Mesodermal cell (in vitro differentiated cells): ENCODE data around the gene CIAPIN1.

Source experiments
- H3K27ac ChIP-seq: 2 replicates; pipeline ENCODE4 v1.7.0; 2013; ENCODE audit warnings: mild to moderate bottlenecking, low read depth, low read length, moderate library complexity; ENCODE audit not compliant: severe bottlenecking
- H3K36me3 ChIP-seq: 2 replicates; pipeline ENCODE4 v1.7.1; 2013; ENCODE audit warnings: mild to moderate bottlenecking, low read length, moderate library complexity; ENCODE audit not compliant: control insufficient read depth, insufficient read depth
- H3K4me1 ChIP-seq: one replicate; pipeline ENCODE4 v1.7.1; 2013; ENCODE audit warnings: mild to moderate bottlenecking, low read length; ENCODE audit not compliant: insufficient read depth, control insufficient read depth, poor library complexity, severe bottlenecking
- H3K4me3 ChIP-seq: 2 replicates; pipeline ENCODE4 v1.7.0; 2013; ENCODE audit warnings: low read length, control low read depth, mild to moderate bottlenecking; ENCODE audit not compliant: insufficient read depth, poor library complexity, severe bottlenecking; ENCODE audit errors: extremely low read depth
- H3K9me3 ChIP-seq: 2 replicates; pipeline ENCODE4 v1.7.1; 2013; ENCODE audit warnings: mild to moderate bottlenecking, low read length, moderate library complexity; ENCODE audit not compliant: control insufficient read depth
- WGBS, 2 experiments: methylation state at CpG; one replicate each; pipeline ENCODE4 v1.1.5; 2013; ENCODE audit warnings: missing lambda C conversion rate in 2 of 2; ENCODE audit not compliant: insufficient coverage in 2 of 2; 5-methylcytosine and 5-hydroxymethylcytosine counted together

The CIAPIN1 gene

DNA sequence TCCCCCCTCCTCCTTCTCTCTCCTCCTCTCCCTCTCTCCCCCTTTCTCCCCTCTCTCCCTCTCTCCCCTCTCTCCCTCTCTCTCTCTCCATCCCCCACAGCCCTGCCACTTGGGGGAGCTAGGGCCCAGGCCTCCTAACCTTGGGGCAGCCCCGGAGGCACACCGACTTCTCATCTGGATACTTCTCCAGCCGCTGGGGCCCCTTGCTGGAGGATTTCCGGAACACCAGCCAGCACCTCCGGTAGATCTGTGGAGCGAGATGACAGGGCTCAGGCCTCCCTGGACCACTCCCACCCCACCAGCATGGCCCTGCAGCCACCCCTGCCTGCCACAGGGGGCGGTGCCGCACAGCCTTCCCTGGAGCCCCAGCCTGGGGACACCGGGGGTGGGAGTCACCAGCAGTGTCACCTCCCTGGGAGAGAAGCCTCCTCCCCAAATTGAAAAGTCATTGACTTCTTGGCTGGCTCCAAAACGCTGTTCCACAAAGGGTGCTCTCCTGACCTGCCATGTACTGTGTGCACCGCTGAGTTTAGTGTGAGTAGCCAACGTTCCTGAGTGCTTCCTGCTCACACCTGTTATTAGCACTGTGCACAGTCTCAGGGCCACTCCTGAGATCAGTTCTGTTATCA lies 28.6 kb upstream of the CIAPIN1 start:
- Histone ChIP-seq H3K4me3 (peak overlapping the region; percentile 53), H3K36me3 (peaks cover 96% of the 10 kb centered on the region), H3K4me1 (peaks cover 28% of the 10 kb centered on the region), H3K9me3 (no peaks in the 10 kb centered on the region), H3K27ac (peak overlapping the region; percentile 60)
- WGBS, 2 experiments = 15 to 16% methylated on average over 8 to 12 of the region's 12 CpGs

DNA sequence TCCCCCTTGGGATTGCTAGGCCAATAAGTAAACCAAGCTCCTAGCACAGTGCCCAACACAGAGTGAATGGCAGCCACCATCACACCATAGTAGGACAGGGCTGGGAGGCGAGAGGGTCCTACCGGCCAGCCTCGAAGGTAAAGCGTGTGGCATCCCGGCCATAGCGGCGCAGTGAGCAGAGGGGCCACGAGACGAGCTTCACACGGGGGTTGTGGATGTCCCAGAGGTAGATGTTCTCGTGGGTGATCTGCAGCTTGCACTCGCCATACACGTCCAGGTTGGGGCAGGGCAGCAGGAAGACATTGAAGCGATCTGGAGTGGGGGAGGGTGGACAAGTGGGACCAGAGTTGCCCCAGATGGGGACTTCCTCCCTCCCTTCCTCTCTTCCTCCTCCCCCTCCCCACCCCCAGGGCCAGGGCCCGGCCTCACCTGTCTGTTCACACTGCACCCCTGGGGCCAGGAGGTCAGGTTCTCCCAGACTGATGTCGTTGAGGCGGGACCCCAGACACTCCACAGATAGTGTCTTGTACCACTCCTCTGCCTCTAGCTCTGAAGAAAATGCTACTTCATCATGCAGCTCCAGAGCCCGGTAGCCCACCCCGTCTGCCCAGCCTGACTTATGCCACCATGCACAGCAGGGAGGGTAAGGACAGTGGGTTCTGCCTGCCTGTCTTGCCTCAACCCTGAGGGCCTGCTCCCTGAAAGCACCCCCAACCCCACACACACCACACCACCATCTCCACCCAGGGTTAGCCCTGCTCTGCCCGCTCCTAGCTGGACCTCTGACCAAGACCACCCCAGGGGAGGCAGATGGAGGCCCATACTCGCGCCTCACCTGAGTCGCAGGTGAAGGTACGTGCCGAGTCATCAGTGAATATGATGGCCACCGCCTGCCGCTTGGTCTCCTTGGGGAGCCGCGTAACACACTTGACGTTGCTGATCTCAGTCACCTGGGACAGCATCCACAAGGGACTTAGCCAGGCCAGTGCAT lies 27.8 kb upstream of the CIAPIN1 start:
- WGBS, 2 experiments = 94 to 96% methylated on average over 17 to 26 of the region's 30 CpGs
- Histone ChIP-seq H3K4me1 (peaks cover 23% of the 10 kb centered on the region), H3K36me3 (peaks cover 98% of the 10 kb centered on the region), H3K9me3 (no peaks in the 10 kb centered on the region), H3K27ac (peak overlapping the region; percentile 60), H3K4me3 (no peak overlapping the region)

DNA sequence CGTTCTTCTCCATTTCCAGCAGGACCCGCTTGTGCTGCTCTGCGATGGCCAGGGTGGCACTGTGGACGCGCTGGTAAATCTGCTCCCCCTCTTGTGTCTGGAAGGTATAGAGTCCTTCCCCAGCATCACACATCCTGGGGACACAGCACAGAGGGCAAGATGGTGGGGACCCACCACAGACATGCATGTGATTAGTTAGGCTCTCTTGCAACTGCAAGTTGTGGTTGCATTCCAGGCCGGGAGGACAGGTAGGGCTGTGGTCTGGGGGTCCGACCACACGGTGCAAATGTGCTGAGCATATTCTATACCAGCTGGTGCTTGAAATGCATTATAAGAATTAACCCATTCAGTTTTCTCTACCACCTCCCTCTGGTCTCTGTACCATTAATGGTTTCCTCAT lies 26.7 kb upstream of the CIAPIN1 start:
- no peaks in the 10 kb centered on the region for H3K9me3 ChIP-seq
- peak overlapping the region; percentile 46 for H3K27ac ChIP-seq
- peaks cover 98% of the 10 kb centered on the region for H3K36me3 ChIP-seq
- no peak overlapping the region for H3K4me3 ChIP-seq
- WGBS, 2 experiments = 94 to 97% methylated on average over 6 of the region's 8 CpGs
- peaks cover 23% of the 10 kb centered on the region for H3K4me1 ChIP-seq

GRCh38 chr16:57473176-57473840 lies 26.1 kb upstream of the CIAPIN1 start:
- Histone ChIP-seq H3K36me3 (peaks cover 98% of the 10 kb centered on the region), H3K4me1 (peaks cover 21% of the 10 kb centered on the region), H3K27ac (peak overlapping the region; percentile 46), H3K4me3 (no peak overlapping the region), H3K9me3 (no peaks in the 10 kb centered on the region)
- WGBS, 2 experiments = 94 to 95% methylated on average over 13 of the region's 14 CpGs

DNA sequence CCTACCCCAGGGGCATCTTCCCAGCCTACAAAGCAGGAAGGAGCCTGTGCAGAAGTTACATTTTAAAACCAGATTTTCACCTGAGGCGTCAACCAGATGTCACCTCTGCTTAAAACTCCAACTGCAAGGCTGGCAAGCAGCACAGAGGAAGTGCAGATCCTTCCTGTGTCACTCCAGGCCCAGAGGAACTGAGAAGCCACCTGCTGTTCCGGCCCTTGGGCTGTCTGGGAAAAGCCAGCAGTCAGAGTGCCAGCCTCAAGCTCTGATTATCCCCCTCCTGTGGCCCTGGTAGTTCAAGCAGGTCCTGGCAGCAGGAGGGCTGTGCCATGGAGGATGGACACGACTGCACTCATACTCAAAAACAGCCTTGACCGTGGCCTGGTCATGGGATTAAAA lies 25.5 kb upstream of the CIAPIN1 start:
- H3K4me1 ChIP-seq = peaks cover 15% of the 10 kb centered on the region
- H3K4me3 ChIP-seq = no peak overlapping the region
- H3K27ac ChIP-seq = peak overlapping the region; percentile 46
- H3K9me3 ChIP-seq = no peaks in the 10 kb centered on the region
- H3K36me3 ChIP-seq = peaks cover 98% of the 10 kb centered on the region
- 86 to 89% methylated on average over 2 of the region's 4 CpGs for WGBS, 2 experiments

DNA sequence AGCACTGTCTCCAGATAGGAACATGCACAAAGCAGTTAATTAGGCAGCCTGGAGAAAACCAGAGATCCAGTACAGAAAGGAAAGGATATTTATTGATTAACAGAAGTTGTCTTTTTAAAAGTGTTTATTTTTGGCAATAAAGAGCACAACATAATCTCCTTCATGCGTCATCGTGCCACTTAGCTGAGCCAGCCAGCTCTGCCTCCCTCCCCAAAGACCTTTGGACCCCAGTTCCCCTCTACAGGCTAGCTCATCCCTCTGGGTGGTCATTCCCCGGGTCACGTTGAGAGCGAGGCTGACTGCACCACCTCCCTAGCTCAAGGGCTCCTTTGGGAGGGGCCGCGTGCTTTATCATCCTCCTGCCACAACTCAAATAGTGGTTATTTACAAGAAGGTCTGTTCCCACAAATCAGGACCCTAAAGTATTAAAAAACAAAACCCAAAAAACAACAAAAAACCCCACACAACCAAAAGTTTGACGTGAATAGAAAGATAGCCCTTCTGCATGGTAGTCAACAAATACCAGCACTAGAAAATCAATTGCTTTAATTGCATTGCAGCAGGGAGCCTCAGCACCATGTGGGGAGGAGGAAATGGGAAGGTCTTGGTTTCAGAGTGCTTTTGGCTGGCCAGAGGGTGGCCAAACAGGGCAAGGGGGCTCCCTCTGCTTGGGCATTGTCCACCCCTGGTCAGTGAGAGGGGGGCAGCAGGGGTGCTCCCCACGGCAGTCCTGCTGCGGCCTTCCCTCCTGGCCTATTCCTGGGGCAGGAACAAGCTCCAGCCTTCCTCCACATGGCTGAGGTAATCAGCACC lies 24.9 kb upstream of the CIAPIN1 start:
- WGBS, 2 experiments = 46 to 67% methylated on average over 1 to 6 of the region's 10 CpGs
- Histone ChIP-seq H3K27ac (peak overlapping the region; percentile 46), H3K4me3 (no peak overlapping the region), H3K4me1 (peaks cover 9% of the 10 kb centered on the region), H3K36me3 (peaks cover 95% of the 10 kb centered on the region), H3K9me3 (no peaks in the 10 kb centered on the region)

DNA sequence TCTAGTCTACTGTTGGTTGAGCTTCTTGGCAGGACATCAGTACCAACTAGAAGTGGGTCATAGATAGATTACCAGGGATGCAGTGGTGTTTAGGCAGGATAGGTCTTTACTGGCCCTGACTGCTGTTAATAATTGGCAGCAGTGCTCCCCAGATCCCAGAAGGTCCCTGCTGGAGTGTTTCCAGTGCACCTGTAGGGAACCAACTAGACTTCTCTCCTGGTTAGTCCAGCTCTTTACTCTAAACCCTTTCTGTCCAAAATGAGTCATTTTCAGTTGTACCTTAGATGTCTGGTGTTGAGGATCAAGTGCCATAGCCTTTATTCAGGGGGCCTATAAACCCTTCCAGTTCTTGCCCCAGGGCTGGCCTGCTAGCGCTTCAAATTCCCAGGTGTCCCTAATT lies 24.0 kb upstream of the CIAPIN1 start:
- H3K4me1 ChIP-seq = peaks cover 10% of the 10 kb centered on the region
- no peaks in the 10 kb centered on the region for H3K9me3 ChIP-seq
- 100% methylated on average over 1 of the region's 1 CpG for WGBS, 2 experiments
- peaks cover 95% of the 10 kb centered on the region for H3K36me3 ChIP-seq
- H3K27ac ChIP-seq = peak overlapping the region; percentile 64
- H3K4me3 ChIP-seq = no peak overlapping the region

DNA sequence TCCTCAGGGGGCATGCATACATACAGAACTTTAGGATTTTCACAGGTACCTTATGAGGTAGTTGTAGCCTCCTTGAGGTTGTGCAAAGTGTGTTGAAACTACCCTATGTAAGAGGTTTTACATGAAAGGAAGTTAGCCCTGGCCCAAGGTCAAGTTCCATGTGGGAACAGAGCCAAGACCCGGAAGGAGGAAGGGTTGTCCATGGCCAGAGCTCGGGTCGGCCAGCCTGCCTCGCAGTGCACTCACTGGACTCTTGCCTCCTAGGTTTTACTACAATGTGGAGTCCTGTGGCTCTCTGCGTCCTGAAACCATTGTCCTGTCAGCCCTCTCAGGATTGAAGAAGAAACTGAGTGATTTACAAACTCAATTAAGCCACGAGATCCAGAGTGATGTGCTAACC lies 23.5 kb upstream of the CIAPIN1 start:
- Histone ChIP-seq H3K36me3 (peaks cover 95% of the 10 kb centered on the region), H3K4me1 (peaks cover 7% of the 10 kb centered on the region), H3K9me3 (no peaks in the 10 kb centered on the region), H3K27ac (peak overlapping the region; percentile 64), H3K4me3 (no peak overlapping the region)
- 96 to 98% methylated on average over 6 of the region's 6 CpGs for WGBS, 2 experiments

GRCh38 chr16:57469917-57470470 lies 22.8 kb upstream of the CIAPIN1 start:
- 95 to 98% methylated on average over 5 to 7 of the region's 9 CpGs for WGBS, 2 experiments
- Histone ChIP-seq H3K27ac (peak overlapping the region; percentile 64), H3K4me1 (peaks cover 7% of the 10 kb centered on the region), H3K36me3 (peaks cover 95% of the 10 kb centered on the region), H3K4me3 (no peak overlapping the region), H3K9me3 (no peaks in the 10 kb centered on the region)

GRCh38 chr16:57469046-57469445 lies 21.9 kb upstream of the CIAPIN1 start:
- Histone ChIP-seq H3K4me1 (peaks cover 9% of the 10 kb centered on the region), H3K36me3 (peaks cover 95% of the 10 kb centered on the region), H3K9me3 (no peaks in the 10 kb centered on the region), H3K4me3 (no peak overlapping the region), H3K27ac (no peak overlapping the region)
- 91 to 98% methylated on average over 11 of the region's 11 CpGs for WGBS, 2 experiments
